Measurements from ENCODE around the gene ACYP2. TPM values are rescaled to one million over a fixed set of nuclear protein-coding genes. Genes with fewer than 3 reads are reported as not detected.
A peak's percentile ranks its signal among the peaks of the same experiment; 100 is the strongest.
"Not testable (repeated sequence)": the region's sequence is repeated elsewhere in the genome, so short reads cannot be mapped to it uniquely, and the experiment has no call there.

ACYP2 gene
- total RNA-seq, 1 donor from 2014 or later: 64.2 TPM

- no peak for DNase-seq
- ATAC-seq (ENCODE audit: poor library complexity): no peak
- intact Hi-C loops (cut with DNase I): no loop called here
These were observed 22.5 kb upstream of the ACYP2 start for GRCh38 chr2:54092940-54093339.

GRCh38 chr2:54095406-54095805 lies 20.0 kb upstream of the ACYP2 start:
- DNase-seq: not testable (repeated sequence)

GRCh38 chr2:54096141-54096540 lies 19.3 kb upstream of the ACYP2 start:
- DNase-seq; intact Hi-C loops (cut with DNase I); ATAC-seq (ENCODE audit: poor library complexity): not testable (repeated sequence)

More at GRCh38 chr2:54095406-54095805, 20.0 kb upstream of the ACYP2 start:
- intact Hi-C loops (cut with DNase I); ATAC-seq (ENCODE audit: poor library complexity): not testable (repeated sequence)

- intact Hi-C loops (cut with DNase I): no loop called here
- peak; percentile 36 for ATAC-seq (ENCODE audit: poor library complexity)
- DNase-seq: no peak
These were observed 18.3 kb upstream of the ACYP2 start for GRCh38 chr2:54097124-54097523.

- DNase-seq (no peak), ATAC-seq (ENCODE audit: poor library complexity) (no peak)
- intact Hi-C loops (cut with DNase I): no loop called here
These were observed 16.0 kb upstream of the ACYP2 start for GRCh38 chr2:54099370-54099769.

GRCh38 chr2:54099829-54100585 lies 15.4 kb upstream of the ACYP2 start:
- DNase-seq (no peak), ATAC-seq (ENCODE audit: poor library complexity) (no peak)
- intact Hi-C loops (cut with DNase I): loop anchor here (10.0 kb wide), 1 partner anchor 735 kb away; no protein-coding TSS in a partner anchor

- DNase-seq (no peak), ATAC-seq (ENCODE audit: poor library complexity) (no peak)
- intact Hi-C loops (cut with DNase I): loop anchor here (10.0 kb wide), 1 partner anchor 734 kb away; no protein-coding TSS in a partner anchor
These were observed 14.6 kb upstream of the ACYP2 start for GRCh38 chr2:54100772-54101171.

GRCh38 chr2:54103454-54104314 lies 11.7 kb upstream of the ACYP2 start:
- ATAC-seq (ENCODE audit: poor library complexity) (peak; percentile 64), DNase-seq (no peak)
- intact Hi-C loops (cut with DNase I): loop anchor here (10.0 kb wide), 1 partner anchor 731 kb away; no protein-coding TSS in a partner anchor

- ATAC-seq (ENCODE audit: poor library complexity) (peak; percentile 88), DNase-seq (no peak)
- intact Hi-C loops (cut with DNase I): loop anchor here (5.0 to 10.0 kb wide), 2 partner anchors 600 to 728 kb away; no protein-coding TSS in a partner anchor
These were observed 8.6 kb upstream of the ACYP2 start for GRCh38 chr2:54106631-54107454.

GRCh38 chr2:54107455-54107764 lies 8.0 kb upstream of the ACYP2 start:
- DNase-seq (no peak), ATAC-seq (ENCODE audit: poor library complexity) (no peak)
- intact Hi-C loops (cut with DNase I): loop anchor here (5.0 to 10.0 kb wide), 2 partner anchors 600 to 727 kb away; no protein-coding TSS in a partner anchor

GRCh38 chr2:54107903-54108615 lies 7.4 kb upstream of the ACYP2 start:
- intact Hi-C loops (cut with DNase I): loop anchor here (5.0 to 10.0 kb wide), 2 partner anchors 599 to 727 kb away; no protein-coding TSS in a partner anchor
- ATAC-seq (ENCODE audit: poor library complexity): no peak

GRCh38 chr2:54109848-54110247 lies 5.6 kb upstream of the ACYP2 start:
- DNase-seq (no peak), ATAC-seq (ENCODE audit: poor library complexity) (no peak)
- intact Hi-C loops (cut with DNase I): loop anchor here (5.0 to 10.0 kb wide), 2 partner anchors 597 to 725 kb away; no protein-coding TSS in a partner anchor

More at GRCh38 chr2:54107903-54108615, 7.4 kb upstream of the ACYP2 start:
- no peak for DNase-seq

GRCh38 chr2:54114479-54114878 lies 936 bp upstream of the ACYP2 start:
- ATAC-seq (ENCODE audit: poor library complexity); DNase-seq; intact Hi-C loops (cut with DNase I): not testable (repeated sequence)

- no peak for DNase-seq
- intact Hi-C loops (cut with DNase I): no loop called here
- no peak for ATAC-seq (ENCODE audit: poor library complexity)
These were observed 505 bp upstream of the ACYP2 start for GRCh38 chr2:54114936-54115283.

- intact Hi-C loops (cut with DNase I); ATAC-seq (ENCODE audit: poor library complexity); DNase-seq: not testable (repeated sequence)
These were observed 1.2 kb downstream of the ACYP2 start for GRCh38 chr2:54116598-54116997.

GRCh38 chr2:54120950-54121349 lies 5.5 kb downstream of the ACYP2 start:
- intact Hi-C loops (cut with DNase I): no loop called here
- ATAC-seq (ENCODE audit: poor library complexity) (no peak), DNase-seq (no peak)

- no peak for DNase-seq
- peak; percentile 6 for ATAC-seq (ENCODE audit: poor library complexity)
- intact Hi-C loops (cut with DNase I): no loop called here
These were observed 6.9 kb downstream of the ACYP2 start for GRCh38 chr2:54122171-54122935.
